CD4-positive, alpha-beta T cell treated with Interleukin-17A for 1 hour (primary cell): ENCODE measurements around the gene MARCHF10.
A peak's percentile ranks its signal among the peaks of the same experiment; 100 is the strongest.

Experiments used
- DNase-seq: peaks from one replicate; pipeline ENCODE4 v3.0.0-alpha.2; 2020

Gene MARCHF10

DNA sequence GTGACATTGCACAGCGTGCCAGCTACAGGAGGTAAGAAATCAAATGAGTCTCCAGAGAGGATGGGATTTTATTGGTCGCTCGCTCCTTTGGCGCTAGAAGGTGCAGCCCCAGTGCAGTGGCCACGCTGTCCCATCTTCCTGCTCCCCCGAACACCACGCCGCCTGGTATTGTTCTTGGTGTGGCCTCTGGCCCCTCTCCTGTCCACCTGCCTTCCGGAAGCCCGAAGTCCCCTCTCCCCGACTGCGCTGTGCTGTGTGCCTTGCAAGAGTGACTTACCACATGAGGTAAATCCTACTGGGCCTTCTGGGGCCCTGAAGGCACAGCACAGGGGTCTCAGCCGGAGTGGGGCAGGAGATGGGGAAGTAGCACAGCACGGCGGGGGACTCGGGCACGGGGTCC lies 58.2 kb downstream of the MARCHF10 start:
- DNase-seq, result no peak

DNA sequence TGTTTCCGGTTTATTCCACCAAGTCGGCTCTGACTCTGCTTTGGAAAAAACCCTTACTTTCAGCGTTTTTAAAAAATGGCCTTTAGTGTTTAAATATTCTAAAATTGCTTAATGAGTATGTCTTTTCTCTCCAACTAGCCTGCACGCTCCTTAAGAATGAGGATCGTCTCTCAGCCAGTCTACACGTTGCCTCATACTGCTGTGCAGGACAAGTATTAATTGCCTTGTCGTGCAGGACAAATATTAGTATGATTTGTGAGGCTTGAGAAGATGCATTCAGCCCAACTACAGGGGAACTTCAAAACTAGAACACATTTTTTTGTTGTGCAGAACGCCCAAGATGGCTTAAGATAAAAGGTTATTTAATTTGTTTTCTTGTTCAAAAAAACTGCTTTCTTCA lies 61.2 kb downstream of the MARCHF10 start:
- no peak for DNase-seq

DNA sequence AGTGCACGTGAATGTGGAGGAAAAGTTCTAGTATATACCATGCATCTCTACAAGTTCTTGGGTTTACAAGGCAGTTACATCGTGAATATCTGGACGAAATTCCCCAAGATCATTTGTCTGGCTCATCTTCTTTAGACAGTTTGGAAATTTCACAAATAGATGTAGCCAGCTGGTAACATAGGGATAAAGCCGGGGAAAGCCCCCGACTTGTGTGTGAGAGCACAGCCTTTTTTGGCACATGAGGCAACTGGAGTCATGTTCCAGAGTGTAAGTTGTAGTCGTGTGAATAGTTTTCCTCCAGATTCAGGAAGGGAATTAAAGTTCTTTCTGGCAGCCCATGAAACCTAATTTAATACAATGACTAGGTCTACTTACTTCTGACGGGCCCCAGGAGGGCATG lies 62.3 kb downstream of the MARCHF10 start:
- DNase-seq, result no peak

DNA sequence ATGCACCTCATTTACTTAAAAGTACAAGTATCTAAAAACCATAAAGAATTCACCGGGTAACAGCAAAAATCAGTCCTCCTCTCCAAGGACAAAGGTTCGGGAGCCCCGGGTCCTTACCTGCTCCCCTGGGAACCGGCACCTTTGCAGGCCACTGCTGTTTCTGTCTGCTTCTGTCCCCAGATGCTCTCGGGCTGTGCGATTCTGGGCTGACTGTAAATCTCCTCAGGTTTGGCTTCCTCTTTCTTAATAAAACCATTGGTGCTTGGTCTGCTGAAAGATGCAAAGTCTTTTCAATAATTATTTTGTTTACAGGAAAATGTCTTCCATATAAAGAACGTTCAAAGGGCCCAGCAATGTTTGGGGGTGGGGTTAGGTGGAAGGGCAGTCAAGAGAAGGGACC lies 63.9 kb downstream of the MARCHF10 start:
- DNase-seq, result no peak

DNA sequence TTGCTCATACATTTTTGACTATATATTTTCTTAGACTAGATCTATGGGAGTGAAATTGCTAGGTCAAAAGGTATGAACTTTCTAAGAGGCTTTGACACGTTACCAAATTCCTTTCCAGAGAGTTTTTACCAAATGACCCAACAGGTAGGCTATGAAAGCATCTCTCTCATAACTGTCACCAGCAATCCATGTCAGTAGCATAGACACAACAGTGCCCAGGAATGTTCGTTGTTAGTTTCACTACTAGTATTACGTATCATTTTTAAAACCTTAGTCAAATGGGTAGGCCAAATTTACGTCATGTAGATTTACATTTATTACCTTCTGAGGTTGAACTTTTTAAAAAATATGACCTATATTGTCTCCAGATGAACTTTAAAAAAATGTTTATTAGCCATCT lies 66.8 kb downstream of the MARCHF10 start:
- no peak for DNase-seq

DNA sequence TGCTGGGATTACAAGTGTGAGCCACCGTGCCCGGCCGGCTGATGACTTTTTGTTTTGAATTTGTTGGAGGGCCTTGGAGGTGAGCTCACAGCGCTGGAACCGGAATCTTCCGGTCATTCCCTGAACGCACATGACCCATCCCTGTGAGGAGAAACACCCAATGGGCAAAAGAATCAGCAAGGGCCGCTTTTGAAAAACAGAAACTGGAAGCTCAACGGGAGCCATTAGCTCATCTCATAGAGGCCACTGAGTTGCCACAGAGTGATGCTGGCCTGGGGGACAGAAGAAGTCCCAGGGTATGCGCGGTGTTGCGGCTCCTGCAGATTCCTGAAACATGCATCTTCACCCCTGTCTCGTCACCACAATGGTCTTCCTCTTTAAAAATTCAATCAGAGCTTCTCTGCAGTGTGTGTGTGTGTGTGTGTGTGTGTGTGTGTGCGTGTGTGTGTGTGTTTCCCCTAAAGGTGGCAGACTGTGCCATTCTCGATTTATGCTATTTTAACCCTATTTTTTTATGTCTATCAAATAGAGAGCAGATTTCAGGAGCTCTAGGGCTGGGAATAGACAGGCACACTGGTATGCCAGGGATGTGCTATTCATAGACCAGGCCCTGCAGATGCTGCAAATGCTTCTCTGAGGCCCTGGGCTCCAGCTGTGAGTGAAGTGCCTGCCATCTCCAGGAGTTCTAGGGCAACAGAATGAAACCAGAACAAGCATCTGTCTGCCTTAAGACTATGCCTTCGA lies 68.3 kb downstream of the MARCHF10 start:
- DNase-seq, result no peak

DNA sequence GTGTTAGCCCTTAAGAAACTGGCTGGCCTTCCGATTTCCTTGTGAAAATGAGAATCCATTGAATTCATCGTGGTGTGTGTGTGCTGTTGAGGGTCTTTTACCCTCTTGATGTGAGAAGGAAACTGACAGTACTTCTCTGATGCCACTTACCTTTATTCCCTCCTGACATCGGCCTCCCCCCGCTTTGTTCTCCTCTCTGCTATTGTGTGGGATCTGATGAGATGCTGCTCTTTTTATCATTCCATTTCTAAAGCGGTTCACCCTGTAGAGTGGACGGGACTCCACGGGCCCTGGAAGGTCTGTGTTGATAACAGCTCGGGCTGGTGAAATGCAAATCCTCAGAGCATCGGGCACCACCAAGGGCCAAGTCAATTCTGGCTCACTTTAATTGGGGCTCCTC lies 69.8 kb downstream of the MARCHF10 start:
- DNase-seq, result no peak

DNA sequence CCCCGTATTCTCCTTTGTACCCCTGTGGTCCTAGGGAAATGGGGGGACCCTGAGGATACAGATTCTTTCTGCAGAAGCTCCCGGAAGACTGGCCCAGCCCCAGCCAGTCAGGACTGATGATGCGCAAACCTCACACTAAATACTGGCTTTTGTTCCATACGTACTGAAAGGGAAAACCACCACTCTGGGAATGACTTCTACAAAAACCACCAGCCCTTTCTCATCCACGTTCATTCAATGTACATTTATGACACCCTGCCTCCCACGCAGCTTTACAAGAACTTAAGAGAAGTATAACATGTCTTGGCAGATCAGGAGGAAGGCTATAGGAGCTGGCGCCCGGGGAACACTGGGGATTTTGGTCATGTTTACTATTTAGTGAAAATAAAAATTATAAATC lies 70.6 kb downstream of the MARCHF10 start:
- no peak for DNase-seq

DNA sequence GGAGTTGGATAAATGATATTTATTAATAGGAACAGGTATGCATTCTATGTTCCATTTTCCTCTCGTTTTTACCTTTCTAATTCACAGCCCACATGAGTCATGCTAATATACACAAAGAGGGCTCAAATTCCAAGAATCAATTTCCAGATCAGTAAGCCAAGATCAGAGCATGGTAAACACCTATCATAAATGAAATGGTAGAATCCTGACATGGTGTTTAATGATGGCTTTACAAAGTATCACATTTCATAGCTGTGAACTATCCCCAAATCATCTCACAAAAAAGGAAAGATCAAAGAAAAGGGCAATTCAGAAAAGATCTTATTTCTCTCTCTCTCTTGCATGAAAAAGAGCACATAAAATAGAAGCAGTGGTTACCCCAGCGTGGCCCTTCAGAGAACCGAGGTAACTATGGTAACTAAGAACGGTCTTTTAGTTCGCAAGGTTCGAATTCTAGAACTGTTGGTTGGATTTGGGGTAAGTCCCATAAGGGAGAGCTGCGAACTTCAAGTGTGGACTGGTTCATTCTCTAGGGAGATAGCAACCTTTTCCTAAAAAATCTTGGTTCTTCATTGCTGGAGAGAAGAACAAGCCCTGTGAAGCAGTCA lies 73.0 kb downstream of the MARCHF10 start:
- no peak for DNase-seq

DNA sequence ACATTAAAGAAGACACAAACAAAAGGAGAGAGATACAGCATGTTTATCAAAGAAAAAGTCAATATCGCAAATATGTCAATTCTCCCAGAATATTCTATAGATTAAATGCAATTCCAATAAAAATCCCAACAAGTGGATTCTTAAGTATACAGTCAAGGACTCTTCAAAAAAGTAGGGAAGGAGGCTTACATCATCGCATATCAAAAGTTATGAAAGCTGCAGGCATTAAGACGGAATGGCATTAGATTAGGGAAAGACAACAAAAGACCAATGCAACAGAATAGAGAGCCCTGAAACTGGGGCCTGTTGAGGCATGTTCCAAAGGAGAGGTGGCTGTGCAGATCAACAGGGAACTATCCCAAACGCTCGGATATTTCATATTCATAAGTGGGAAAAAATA lies 76.0 kb downstream of the MARCHF10 start:
- DNase-seq, result no peak

DNA sequence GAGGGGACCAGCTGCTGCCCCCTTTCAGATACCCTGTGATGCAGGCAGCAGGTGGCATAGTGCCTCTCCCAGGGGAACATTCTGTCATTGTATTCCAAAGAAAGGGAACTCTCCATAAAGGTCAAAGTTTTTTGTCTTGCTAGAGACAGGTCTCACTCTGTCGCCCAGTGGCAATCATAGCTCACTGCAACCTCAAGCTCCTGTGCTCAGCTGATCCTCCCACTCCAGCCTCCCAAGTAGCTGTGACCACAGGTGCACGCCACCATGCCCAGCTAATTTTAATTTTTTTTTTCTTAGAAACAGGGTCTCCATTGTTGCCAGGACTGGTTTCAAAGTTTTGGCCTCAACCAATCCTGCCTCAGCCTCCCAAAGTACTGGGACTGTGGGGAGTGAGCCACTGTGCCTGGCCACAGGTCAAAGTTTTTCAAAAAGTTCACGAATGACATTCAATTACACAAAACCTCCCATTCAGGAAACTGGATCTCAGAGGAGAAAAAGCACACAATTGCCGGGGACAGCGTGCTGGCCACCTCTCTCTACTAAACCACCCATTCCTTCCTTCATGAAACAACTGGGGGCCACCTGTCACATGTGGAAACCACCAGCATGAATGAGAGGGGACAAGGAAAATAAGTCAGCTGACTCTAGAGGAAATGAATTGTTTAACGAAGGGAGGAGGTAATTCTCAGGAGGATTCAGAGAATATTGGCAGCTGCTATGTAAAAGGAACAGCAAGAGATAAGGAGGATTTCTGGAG lies 80.0 kb downstream of the MARCHF10 start:
- DNase-seq, result no peak

DNA sequence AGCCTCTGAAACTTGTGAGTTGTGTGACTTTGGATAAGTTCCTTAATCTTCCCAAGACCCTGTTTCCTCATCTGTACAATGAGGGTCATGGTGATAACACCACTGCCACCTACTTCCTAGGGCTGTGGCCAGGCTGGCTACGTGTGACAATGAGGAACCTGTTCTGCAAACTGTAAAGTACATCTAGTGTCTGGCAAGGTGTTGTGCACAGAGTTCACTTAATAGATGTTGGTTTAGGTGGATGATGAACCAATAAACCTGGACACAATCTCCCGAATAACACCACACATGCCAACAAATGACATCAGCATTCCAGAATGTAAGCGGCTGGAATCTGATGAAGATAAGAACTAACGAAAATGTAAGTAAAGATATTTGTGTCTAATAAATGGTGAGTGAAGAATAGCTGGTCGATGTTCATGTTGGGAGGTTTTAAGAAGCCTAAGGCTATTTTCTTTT lies 82.3 kb downstream of the MARCHF10 start:
- no peak for DNase-seq

DNA sequence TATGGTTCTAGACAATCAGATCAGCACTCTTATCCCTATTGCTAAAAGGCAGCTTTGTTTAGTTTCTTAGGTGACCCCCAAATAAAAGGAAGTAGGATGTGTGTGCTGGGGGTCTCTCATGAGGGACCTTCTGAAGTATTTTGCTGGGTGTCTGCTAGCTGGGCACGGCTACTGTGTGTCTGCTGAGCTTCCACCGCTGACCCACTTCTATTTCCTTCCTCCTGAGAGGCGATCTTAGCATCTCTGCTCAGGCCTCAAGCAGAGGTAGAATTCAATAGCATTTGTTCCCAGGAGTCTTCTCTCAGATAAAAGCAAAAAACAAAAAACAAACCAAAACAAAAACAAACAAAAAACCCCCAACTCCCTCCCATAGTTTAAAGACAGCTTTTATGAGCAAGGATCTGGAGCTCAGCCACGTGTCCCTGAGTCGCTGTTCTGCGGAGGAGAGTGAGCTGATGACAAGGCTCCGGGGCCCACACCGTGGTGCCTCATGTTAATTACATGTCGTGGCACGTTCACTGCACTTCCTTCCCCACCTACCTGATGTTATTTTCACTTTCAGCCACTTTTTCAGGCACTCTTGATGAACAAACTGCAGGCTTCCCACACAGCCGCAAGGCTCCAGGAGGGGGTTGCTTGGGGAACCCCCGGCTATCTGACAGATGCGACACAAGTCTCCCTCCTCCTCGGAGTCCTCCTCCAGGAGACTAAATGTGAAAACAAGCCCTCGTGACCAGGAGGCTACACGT lies 83.5 kb downstream of the MARCHF10 start:
- DNase-seq, result peak; percentile 84

DNA sequence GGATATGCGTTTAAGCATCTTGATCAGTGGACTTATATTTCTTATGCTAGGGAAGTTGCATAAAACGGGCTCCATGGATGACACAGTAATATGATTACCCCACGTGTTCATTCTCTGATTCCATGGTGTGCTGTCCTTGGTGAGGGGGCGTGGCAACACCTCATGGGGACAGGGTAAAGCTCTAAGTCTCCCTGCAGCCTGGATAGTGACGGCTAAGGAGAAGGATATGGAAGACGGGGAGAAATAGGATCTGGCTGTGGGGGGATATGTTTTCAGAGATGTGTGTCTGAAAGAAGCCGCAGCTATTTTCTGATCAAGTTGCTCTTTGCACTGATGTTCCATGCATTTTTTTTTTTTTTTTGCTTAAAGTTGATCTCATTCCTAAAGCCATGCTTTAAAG lies 84.3 kb downstream of the MARCHF10 start:
- no peak for DNase-seq

DNA sequence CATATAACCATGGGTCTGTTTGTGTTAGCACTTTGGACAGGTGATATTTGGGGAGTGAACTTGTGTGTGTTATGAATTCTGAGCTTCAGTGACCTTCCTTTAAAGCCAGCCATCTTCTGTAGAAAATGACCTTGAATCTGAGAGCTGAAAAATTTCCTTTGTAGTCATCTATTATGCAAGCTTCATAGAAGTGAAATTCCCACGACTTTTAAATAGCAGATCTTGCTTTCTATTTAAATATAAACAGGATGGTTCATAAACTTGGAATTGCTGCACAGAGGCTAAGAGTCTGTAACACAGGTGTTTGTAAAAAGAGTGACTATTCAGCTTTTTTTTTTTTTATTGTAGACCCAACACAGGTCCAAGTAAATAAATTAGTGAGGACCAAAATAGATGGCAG lies 85.5 kb downstream of the MARCHF10 start:
- no peak for DNase-seq

DNA sequence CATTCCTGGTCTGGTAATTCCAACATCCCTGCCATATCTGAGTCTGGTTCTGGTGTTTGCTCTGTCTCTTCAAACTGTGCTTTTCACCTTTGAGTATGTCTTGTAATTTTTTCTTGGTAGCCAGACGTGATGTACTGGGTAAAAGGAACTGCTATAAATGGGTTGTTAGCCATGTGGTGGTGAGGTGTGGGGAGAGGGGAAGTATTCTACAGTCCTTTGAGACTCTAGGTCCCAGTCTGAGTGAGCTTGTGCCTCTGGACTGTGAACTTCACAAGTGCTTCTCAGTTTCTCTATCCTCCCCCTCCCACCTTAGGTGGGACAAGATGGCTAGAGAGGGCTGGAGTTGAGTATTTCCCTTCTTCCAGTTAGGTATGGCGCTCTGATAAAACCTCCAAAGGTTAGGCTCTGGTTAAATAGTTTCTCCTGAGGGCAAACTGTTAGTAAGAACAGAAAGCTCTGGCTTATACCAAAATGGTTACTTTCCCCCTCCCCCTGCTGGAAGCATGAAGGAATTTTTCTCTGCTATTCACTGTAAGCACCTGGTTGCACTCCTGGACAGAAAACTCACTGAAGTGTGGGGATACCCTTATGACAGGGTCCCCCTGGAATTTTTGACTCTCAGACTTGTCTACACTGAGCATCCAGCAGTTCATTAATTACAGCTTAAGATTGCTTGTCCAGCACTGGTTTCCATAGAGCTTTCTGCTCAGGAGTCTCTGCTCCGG lies 87.8 kb downstream of the MARCHF10 start:
- DNase-seq, result peak; percentile 25

DNA sequence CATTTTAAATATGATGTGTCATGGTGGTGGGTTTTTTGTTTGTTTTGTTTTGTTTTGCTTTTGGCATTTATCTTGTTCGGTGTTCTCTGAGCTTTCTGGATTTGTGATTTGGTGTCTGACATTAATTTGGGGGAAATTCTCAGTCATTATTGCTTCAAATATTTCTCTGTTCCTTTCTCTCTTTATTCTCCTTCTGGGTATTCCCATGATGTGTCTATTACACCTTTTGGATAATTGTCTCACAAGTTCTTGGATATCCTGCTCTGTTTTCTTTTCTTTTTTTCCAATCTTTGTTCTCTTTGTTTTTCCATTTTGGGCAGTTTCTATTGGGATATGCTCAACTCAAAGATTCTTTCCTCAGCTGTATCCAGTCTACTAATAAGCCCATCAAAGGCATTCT lies 88.5 kb downstream of the MARCHF10 start:
- DNase-seq, result no peak

DNA sequence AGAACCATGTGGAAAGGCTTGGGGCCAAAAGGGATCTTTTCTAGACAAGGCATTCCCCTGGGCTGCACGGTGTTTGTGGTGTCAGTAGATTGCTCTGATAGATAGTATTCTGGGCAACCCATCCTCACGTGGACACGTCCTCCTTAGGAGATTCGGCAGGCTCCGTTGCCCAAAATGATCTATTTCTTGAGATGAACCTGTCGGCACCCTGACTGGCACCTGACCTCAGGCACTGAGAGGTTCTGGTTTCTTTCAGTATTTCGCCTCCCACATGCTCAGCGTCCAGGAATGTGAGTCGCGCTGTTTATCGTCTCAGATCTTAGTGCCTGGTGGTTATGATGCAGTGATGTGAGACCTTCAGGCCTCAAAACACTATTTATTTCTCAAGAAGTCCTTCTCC lies 89.7 kb downstream of the MARCHF10 start:
- no peak for DNase-seq

DNA sequence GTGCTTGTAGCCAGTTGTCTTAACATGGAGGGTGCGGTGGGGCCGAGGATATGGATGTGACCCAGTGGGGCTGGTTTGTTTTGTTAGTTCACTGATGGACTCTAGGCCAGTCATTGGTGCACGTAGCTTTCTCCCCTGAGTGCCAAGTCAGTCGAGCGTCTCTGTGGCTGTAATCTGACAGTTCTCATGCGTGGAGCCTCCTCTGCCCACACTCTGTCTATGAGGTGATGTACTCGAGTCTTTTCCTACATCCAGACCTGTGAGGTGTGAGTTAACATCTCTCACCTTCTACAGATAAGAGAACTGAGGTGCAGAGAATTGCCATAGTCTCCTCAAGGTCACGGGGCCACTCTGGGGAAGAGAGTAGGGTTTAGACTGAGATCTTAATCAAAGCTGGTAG lies 90.2 kb downstream of the MARCHF10 start:
- DNase-seq, result no peak

DNA sequence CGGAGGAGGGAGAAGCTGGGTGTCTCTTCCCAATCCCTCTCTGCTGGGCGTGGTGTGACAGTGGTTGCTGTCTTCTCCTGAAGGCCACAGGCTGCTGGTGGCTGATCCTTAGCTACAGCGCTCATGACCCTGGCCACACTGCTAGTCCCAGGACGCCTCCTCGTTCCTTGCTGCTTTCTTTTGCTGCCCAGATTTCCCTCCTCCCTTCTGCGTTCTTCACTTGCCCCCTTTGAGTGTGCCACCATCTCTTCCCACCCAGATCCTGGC lies 90.6 kb downstream of the MARCHF10 start:
- no peak for DNase-seq

DNA sequence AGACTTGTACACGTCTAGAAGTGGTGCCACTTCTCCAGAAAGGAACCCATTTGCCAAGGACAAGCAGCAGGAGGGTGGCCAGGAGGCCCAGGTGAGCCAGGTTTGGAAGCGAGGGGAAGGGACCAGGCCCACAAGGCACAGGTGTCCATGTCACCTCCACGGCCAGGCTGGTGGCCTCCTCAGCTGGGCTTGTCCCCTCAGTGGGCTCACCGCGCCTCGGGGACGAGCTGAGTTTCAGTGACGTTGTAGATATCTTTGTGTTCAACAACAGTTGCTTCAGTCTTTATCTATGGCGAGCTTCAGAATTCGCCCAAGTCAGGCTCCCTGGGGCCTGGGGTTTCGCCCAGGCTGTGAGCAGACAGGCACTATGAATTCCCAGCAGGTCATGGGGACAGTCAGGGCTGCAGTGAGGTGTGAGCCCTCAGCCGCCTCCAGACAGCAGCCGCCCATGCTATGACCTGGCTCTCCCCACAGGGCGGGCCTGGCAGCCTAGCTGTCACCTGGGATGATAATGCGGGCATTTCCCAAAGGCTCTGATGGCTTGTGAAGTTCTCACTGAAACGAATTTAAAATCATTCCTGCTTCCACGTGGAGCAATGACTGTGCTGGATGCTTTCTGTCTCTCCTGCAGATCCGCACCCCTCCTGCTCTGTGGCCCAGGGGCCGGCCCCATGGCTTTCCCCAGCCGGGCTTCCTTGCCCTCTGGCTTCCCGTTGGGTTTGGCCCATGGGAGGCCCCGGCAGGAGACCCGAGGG lies 91.1 kb downstream of the MARCHF10 start:
- no peak for DNase-seq

DNA sequence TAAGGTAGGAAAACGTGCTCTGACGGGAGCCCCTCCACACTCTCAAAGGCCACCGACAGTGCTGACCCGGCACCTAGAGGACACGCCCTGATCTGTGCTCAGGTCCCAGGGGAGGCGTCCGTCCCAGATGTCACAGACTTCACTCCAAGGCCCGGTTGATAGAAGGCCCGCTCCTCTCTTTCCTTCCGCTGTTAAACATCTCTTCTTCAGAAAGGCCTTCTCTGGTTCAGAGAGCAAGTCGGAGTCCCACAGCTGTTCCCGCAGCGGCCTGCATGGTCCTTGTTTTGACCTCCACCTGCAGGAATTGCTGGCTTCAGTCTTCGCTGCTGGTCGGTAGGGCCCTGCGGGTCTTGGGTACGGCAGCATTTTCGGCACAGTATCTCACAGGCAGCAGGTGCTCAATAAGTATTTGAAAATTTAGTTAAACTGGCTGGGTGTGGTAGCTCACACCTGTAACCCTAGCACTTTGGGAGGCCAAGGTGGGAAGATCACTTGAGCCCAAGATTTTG lies 92.2 kb downstream of the MARCHF10 start:
- no peak for DNase-seq
